SJCRH30 (cell line): ENCODE data around the gene PITPNM3. TPM values are rescaled to one million over a fixed set of nuclear protein-coding genes. Genes with fewer than 3 reads are reported as not detected.

ENCODE experiments used
- DNase-seq, 2 experiments: peaks; one replicate each; pipeline ENCODE4 v3.0.0-alpha.2; 2015 to 2020
- H3K27ac ChIP-seq: fragments of 250-450 bp; sonication (Bioruptor Pico); 2 replicates; pipeline ENCODE4 v1.5.1; 2020; ENCODE audit warnings: mild to moderate bottlenecking, moderate library complexity
- H3K27me3 ChIP-seq: fragments of 250-450 bp; sonication (Bioruptor Pico); 2 replicates; pipeline ENCODE4 v1.5.1; 2020; ENCODE audit warnings: mild to moderate bottlenecking, moderate library complexity
- H3K36me3 ChIP-seq: fragments of 250-450 bp; sonication (Bioruptor Pico); 2 replicates; pipeline ENCODE4 v1.5.1; 2020; ENCODE audit warnings: mild to moderate bottlenecking, moderate library complexity
- H3K4me1 ChIP-seq: fragments of 250-450 bp; sonication (Bioruptor Pico); 2 replicates; pipeline ENCODE4 v1.5.1; 2020; ENCODE audit warnings: mild to moderate bottlenecking, moderate library complexity
- H3K4me3 ChIP-seq: fragments of 250-450 bp; sonication (Bioruptor Pico); 2 replicates; pipeline ENCODE4 v1.5.1; 2020; ENCODE audit warnings: mild to moderate bottlenecking, moderate library complexity
- H3K9me3 ChIP-seq: fragments of 250-450 bp; sonication (Bioruptor Pico); replicated peaks from 2 replicates; pipeline ENCODE4 v1.5.1; 2020; ENCODE audit warnings: mild to moderate bottlenecking, moderate library complexity
- total RNA-seq: library from RNA; depleted of rRNA; stranded (reverse); fragments of >200 nt; shearing (Covaris generic); gene quantifications from 2 replicates; pipeline ENCODE4 v1.2.3, GENCODE V29; 2014

Gene PITPNM3
- total RNA-seq, 1 experiment from 2014 or later, result 39.2 TPM

GRCh38 chr17:6498901-6499540 lies 57.3 kb downstream of the PITPNM3 start:
- H3K4me3 ChIP-seq, result no peak overlapping the region
- H3K9me3 ChIP-seq, result no peaks in the 10 kb centered on the region
- no peak for DNase-seq
- peaks cover 3% of the 10 kb centered on the region; the same call in 1 of the 2 replicates for H3K36me3 ChIP-seq
- peaks cover 24% of the 10 kb centered on the region for H3K4me1 ChIP-seq
- no peak overlapping the region for H3K27ac ChIP-seq
- H3K27me3 ChIP-seq, result no peaks in the 10 kb centered on the region

GRCh38 chr17:6498356-6498755 lies 58.0 kb downstream of the PITPNM3 start:
- DNase-seq, result no peak
- no peak overlapping the region for H3K27ac ChIP-seq
- H3K9me3 ChIP-seq, result no peaks in the 10 kb centered on the region
- no peaks in the 10 kb centered on the region for H3K27me3 ChIP-seq
- peaks cover 3% of the 10 kb centered on the region; the same call in 1 of the 2 replicates for H3K36me3 ChIP-seq
- H3K4me3 ChIP-seq, result no peak overlapping the region
- peaks cover 24% of the 10 kb centered on the region for H3K4me1 ChIP-seq

DNA sequence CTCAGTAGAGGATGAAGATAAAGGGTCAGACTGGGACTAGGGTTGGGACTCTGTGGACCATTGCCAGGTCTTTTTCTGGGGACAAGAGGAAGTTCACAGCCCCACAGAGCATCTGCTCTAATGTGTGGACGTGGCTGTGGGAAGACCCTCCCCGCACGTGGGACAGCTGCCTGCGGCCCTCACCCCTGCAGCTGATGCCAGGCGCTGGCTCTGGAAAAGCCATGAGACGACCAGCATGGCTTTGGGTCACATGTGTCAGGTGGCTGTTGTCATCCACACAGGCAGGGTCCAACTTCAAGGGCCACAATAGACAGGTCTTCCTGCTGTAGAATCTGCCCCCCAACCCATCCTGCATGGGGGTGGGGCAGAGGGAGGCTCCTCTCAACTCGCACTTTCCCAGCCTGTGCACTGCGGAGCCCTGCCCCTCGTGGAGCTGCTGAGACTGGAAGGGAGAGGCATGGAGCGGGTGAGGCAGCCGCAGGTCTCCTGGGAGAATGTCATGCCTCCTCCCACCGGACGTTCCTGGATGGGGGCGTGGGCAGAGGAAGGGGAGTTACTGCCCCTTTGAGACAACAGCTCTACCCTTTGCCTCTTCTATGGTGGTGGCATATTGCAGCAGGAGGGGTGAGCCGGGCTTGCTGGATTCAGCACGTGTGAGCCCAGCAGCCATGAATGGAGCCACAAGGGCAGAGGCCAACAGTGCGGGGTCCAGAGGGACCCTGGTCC lies 58.7 kb downstream of the PITPNM3 start:
- Histone ChIP-seq H3K27me3 (no peaks in the 10 kb centered on the region), H3K9me3 (no peaks in the 10 kb centered on the region), H3K27ac (no peak overlapping the region), H3K36me3 (peaks cover 3% of the 10 kb centered on the region; the same call in 1 of the 2 replicates), H3K4me1 (peaks cover 24% of the 10 kb centered on the region), H3K4me3 (no peak overlapping the region)
- no peak for DNase-seq

DNA sequence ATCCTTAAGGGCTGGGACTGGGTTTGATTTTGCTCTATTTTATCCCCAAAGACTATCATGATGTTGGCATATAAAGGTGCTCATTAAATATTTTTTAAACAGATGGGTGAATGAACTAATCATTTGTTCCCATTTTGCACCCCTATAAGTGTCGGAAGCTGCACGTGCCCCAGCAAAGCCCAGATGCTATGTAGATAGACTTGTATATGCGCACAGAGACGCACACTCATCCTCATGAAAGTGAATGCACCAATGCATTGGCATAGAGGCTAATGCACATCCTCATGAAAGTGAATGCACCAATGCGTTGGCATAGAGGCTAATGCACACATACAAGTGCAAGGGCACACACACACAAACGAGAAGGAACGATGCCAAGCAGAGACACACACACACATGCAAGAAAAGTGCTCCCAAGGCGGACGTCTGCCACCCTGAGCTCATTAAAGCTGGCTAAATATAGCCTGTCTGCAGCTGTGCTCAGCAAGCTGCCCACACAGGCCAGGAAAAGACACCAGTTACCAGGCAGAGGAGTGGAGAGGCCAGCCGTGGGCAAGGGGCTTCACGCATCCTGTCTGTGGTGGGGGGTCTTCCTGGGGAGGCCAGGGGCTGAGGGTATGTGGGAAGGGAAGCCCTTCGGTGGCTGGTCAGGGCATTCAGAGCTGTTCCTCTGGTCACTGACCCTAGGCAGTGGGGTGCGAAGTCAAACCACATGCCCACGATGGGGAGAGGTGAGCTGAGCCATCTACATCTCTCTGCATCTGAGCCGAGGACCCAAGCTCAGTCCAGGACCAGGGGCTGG lies 59.5 kb downstream of the PITPNM3 start:
- Histone ChIP-seq H3K27me3 (no peaks in the 10 kb centered on the region), H3K27ac (peak overlapping the region; percentile 14; the same call in 1 of the 2 replicates), H3K36me3 (peaks cover 3% of the 10 kb centered on the region; the same call in 1 of the 2 replicates), H3K4me1 (peaks cover 24% of the 10 kb centered on the region), H3K9me3 (no peaks in the 10 kb centered on the region), H3K4me3 (no peak overlapping the region)
- DNase-seq, result peak in 1 of 2 experiments; percentile 22

DNA sequence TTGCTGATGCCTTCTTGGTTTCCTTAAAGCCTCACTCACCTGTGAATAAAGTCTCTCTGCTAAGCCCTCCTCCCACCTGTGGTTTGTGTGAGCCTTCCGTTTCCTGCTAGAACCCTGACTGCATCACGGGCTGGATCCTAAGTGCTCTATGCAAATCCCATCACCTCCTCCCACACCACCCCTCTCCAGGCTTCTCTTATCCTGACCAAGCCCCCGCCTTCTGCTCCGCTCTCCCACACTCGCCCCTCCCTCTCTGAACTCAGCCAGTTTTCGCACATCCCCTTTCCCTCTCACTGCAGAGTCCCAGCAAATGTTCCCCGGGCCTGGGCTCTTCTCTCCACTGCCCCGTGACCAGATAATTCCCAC lies 60.3 kb downstream of the PITPNM3 start:
- DNase-seq, result no peak
- Histone ChIP-seq H3K27ac (no peak overlapping the region), H3K36me3 (peaks cover 3% of the 10 kb centered on the region; the same call in 1 of the 2 replicates), H3K27me3 (no peaks in the 10 kb centered on the region), H3K4me1 (peaks cover 24% of the 10 kb centered on the region), H3K9me3 (no peaks in the 10 kb centered on the region), H3K4me3 (no peak overlapping the region)

- H3K27ac ChIP-seq, result no peak overlapping the region
- H3K9me3 ChIP-seq, result no peaks in the 10 kb centered on the region
- peaks cover 3% of the 10 kb centered on the region; the same call in 1 of the 2 replicates for H3K36me3 ChIP-seq
- H3K4me3 ChIP-seq, result no peak overlapping the region
- no peak for DNase-seq
- H3K27me3 ChIP-seq, result no peaks in the 10 kb centered on the region
- peaks cover 24% of the 10 kb centered on the region for H3K4me1 ChIP-seq
Observed at GRCh38 chr17:6495450-6496115, 60.8 kb downstream of the PITPNM3 start.

DNA sequence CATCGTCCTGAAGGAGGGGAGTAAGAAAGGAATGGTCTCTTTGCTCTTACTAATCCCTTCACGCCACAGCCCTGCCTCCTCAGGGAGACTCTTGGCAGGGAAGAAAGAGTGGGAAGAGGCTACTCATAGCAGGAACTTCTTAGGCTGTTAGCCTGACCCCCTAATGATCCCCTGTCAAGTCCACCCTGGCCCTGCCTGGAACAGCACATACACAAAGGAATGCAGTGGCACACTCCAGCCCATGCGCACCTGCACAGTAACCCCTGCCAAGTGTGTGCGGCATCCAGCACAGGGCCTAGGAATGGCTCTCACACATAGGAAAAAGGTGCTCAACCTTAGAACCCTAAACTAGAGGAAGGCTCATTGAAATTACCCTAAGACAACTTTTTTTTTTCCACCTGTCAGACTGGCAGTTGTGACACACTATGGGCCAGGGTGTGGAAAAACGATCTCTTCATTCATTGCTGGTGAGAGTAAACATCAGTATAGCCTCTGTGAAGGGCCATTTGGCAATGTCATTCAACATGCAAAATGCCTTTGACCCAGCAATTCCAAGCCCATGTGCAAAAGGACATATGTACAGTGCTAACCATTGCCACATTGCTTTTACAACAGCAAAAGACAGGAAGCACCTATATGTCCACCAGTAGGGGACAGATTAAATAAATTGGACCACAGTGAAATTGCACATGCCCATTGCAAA lies 62.0 kb downstream of the PITPNM3 start:
- DNase-seq, result peak; percentile 32 to 69
- H3K36me3 ChIP-seq, result no peaks in the 10 kb centered on the region
- H3K4me1 ChIP-seq, result peaks cover 24% of the 10 kb centered on the region
- H3K27me3 ChIP-seq, result no peaks in the 10 kb centered on the region
- no peak overlapping the region for H3K4me3 ChIP-seq
- H3K27ac ChIP-seq, result no peak overlapping the region
- no peaks in the 10 kb centered on the region for H3K9me3 ChIP-seq

GRCh38 chr17:6492892-6493674 lies 63.3 kb downstream of the PITPNM3 start:
- H3K4me1 ChIP-seq, result peaks cover 24% of the 10 kb centered on the region
- no peak overlapping the region for H3K27ac ChIP-seq
- H3K36me3 ChIP-seq, result no peaks in the 10 kb centered on the region
- peak in 1 of 2 experiments; percentile 26 for DNase-seq
- H3K27me3 ChIP-seq, result no peaks in the 10 kb centered on the region
- H3K9me3 ChIP-seq, result no peaks in the 10 kb centered on the region
- no peak overlapping the region for H3K4me3 ChIP-seq

DNA sequence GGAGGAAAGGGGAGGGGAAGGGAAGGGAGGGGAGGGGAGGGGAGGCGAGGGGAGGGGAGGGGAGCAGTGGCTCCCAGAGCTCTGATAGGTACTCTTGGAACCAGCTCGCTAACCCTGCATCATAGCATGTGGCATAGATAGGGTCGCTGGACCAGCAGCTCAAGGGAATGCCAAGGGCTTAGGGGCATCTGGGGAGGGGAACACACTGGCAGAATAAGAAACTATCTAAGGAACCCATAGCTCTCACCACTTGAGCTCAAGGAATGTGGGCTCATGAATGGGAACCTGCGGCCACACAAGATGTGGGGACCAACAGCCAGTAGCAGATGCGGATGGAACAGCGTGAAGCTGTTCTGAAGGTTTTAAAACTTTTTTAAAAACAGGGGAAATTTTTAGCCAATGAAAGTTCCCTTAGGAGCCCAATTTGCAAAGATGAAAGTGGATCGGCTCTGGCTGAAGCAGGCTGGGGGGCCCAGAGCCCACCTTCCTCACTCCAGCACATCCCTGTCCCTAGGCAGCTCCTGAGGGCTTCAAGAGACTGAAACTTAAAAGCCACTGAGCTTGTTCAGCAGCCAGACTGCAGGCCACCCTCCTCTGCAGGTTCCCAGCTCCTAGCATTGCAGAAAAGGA lies 65.2 kb downstream of the PITPNM3 start:
- Histone ChIP-seq H3K27me3 (no peaks in the 10 kb centered on the region), H3K4me3 (no peak overlapping the region), H3K9me3 (no peaks in the 10 kb centered on the region), H3K27ac (no peak overlapping the region), H3K36me3 (no peaks in the 10 kb centered on the region), H3K4me1 (peaks cover 13% of the 10 kb centered on the region)
- DNase-seq, result no peak

GRCh38 chr17:6489016-6489550 lies 67.3 kb downstream of the PITPNM3 start:
- no peaks in the 10 kb centered on the region for H3K36me3 ChIP-seq
- H3K27me3 ChIP-seq, result no peaks in the 10 kb centered on the region
- H3K9me3 ChIP-seq, result no peaks in the 10 kb centered on the region
- no peak for DNase-seq
- no peak overlapping the region for H3K4me3 ChIP-seq
- H3K27ac ChIP-seq, result no peak overlapping the region
- H3K4me1 ChIP-seq, result no peaks in the 10 kb centered on the region; the same call in 1 of the 2 replicates

GRCh38 chr17:6488008-6488539 lies 68.3 kb downstream of the PITPNM3 start:
- DNase-seq, result no peak
- H3K27ac ChIP-seq, result no peak overlapping the region
- no peaks in the 10 kb centered on the region for H3K9me3 ChIP-seq
- no peaks in the 10 kb centered on the region for H3K36me3 ChIP-seq
- H3K4me3 ChIP-seq, result no peak overlapping the region
- H3K4me1 ChIP-seq, result no peaks in the 10 kb centered on the region
- no peaks in the 10 kb centered on the region for H3K27me3 ChIP-seq

DNA sequence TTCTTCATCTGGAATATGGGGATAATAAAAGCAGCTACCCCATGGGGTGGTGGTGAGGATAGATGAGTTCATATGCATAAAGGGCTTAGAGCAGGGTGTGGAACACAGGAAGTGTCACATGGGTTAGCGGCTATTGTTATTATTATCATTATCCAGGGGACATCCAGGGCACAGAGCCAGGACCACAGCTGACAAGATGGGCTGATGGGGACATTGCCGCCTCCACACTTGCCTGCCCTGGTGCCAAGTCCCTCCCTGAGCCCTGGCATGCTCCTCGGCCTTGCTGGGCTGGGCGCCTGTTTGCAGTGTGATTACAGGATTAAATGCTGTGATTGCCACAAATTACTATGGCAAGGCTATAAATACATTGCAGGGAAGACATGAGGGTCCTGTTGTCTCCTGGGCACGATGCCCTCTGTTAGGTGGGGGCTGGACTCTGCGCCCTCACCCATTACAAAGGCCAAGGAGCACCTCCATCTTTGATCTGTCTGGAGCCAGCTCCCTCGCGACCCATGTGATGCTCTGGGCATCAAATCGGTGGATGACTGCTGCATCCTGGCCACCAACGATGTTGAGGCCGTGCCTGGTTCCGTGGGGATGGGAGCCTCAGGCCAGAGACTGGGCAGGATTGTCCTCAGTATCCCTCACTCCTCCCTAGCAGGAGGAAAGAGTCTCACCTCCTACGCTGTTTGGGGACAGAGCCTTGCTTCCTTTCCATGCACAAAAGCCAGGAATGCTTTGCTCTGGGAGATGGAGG lies 68.9 kb downstream of the PITPNM3 start:
- no peak for DNase-seq
- Histone ChIP-seq H3K9me3 (no peaks in the 10 kb centered on the region), H3K27ac (no peak overlapping the region), H3K4me1 (no peaks in the 10 kb centered on the region), H3K36me3 (no peaks in the 10 kb centered on the region), H3K27me3 (no peaks in the 10 kb centered on the region), H3K4me3 (no peak overlapping the region)
